Measurements from ENCODE around the gene MYH11. TPM values are rescaled to one million over a fixed set of nuclear protein-coding genes. Genes with fewer than 3 reads are reported as not detected.

The MYH11 gene
- polyA plus RNA-seq, 1 donor from 2014 or later = not detected

DNA sequence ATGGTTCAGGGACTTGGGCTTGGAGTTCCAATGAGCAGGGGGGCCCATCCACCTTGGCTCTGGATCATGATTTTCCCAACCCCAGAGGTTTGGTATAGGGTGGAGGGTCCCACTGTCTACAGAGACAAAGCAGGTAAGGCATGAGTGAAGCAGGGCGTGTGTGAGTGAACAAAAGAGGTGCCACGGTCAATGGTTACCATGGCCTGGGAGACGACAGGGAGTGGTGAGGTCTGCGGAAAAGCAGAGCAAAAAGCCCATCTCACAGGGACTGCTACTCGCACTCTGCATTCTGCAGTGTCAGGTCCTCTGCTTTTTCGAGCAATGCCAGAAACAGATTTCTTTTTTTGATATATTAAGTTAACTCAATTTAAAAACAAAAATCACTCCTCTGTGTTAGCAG is 24.6 kb downstream of the MYH11 start:
- Histone ChIP-seq H3K4me3 (ENCODE audit: low read length) (no peak overlapping the region), H3K9ac (ENCODE audit: low read length) (no peak overlapping the region), H3K79me2 (replicated peaks; ENCODE audit: insufficient read depth, low read length) (no peaks in the 10 kb centered on the region), H3K27me3 (ENCODE audit: insufficient read depth, low read depth, low read length) (no peaks in the 10 kb centered on the region), H3K9me2 (ENCODE audit: insufficient read depth, low read length) (no peaks in the 10 kb centered on the region), H3K4me2 (ENCODE audit: low read length) (no peak overlapping the region), H4K20me1 (ENCODE audit: insufficient read depth) (no peaks in the 10 kb centered on the region), H3F3A (ENCODE audit: insufficient read depth, low read length, poor library complexity, severe bottlenecking) (no peaks in the 10 kb centered on the region), H3K27ac (ENCODE audit: low read length) (no peak overlapping the region), H3K9me3 (ENCODE audit: low read length) (no peaks in the 10 kb centered on the region), H3K36me3 (ENCODE audit: insufficient read depth, low read length) (no peaks in the 10 kb centered on the region), H2AFZ (ENCODE audit: low read depth, low read length) (no peak overlapping the region)
- TF ChIP-seq CTCF (IDR thresholded peaks at IDR 0.05; ENCODE audit: poor library complexity, severe bottlenecking) = no peak

GRCh38 chr16:15830832-15831451 is 25.9 kb downstream of the MYH11 start:
- H4K20me1 ChIP-seq (ENCODE audit: insufficient read depth) = no peaks in the 10 kb centered on the region
- no peak overlapping the region for H3K9ac ChIP-seq (ENCODE audit: low read length)
- H3K4me3 ChIP-seq (ENCODE audit: low read length) = no peak overlapping the region
- no peaks in the 10 kb centered on the region for H3K27me3 ChIP-seq (ENCODE audit: insufficient read depth, low read depth, low read length)
- no peak for TF ChIP-seq POLR2AphosphoS5 (IDR thresholded peaks at IDR 0.05)
- TF ChIP-seq, protein P1, sequence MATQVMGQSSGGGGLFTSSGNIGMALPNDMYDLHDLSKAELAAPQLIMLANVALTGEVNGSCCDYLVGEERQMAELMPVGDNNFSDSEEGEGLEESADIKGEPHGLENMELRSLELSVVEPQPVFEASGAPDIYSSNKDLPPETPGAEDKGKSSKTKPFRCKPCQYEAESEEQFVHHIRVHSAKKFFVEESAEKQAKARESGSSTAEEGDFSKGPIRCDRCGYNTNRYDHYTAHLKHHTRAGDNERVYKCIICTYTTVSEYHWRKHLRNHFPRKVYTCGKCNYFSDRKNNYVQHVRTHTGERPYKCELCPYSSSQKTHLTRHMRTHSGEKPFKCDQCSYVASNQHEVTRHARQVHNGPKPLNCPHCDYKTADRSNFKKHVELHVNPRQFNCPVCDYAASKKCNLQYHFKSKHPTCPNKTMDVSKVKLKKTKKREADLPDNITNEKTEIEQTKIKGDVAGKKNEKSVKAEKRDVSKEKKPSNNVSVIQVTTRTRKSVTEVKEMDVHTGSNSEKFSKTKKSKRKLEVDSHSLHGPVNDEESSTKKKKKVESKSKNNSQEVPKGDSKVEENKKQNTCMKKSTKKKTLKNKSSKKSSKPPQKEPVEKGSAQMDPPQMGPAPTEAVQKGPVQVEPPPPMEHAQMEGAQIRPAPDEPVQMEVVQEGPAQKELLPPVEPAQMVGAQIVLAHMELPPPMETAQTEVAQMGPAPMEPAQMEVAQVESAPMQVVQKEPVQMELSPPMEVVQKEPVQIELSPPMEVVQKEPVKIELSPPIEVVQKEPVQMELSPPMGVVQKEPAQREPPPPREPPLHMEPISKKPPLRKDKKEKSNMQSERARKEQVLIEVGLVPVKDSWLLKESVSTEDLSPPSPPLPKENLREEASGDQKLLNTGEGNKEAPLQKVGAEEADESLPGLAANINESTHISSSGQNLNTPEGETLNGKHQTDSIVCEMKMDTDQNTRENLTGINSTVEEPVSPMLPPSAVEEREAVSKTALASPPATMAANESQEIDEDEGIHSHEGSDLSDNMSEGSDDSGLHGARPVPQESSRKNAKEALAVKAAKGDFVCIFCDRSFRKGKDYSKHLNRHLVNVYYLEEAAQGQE (IDR thresholded peaks at IDR 0.05; ENCODE audit: borderline replicate concordance) = no peak
- no peak for TF ChIP-seq EZH2 (IDR thresholded peaks at IDR 0.05; ENCODE audit: borderline replicate concordance, insufficient read depth, low read length, poor library complexity, severe bottlenecking)
- H3F3A ChIP-seq (ENCODE audit: insufficient read depth, low read length, poor library complexity, severe bottlenecking) = no peaks in the 10 kb centered on the region
- H3K9me2 ChIP-seq (ENCODE audit: insufficient read depth, low read length) = no peaks in the 10 kb centered on the region
- H2AFZ ChIP-seq (ENCODE audit: low read depth, low read length) = no peak overlapping the region
- H3K79me2 ChIP-seq (replicated peaks; ENCODE audit: insufficient read depth, low read length) = no peaks in the 10 kb centered on the region
- no peak overlapping the region for H3K4me2 ChIP-seq (ENCODE audit: low read length)
- no peaks in the 10 kb centered on the region for H3K36me3 ChIP-seq (ENCODE audit: insufficient read depth, low read length)
- no peak overlapping the region for H3K27ac ChIP-seq (ENCODE audit: low read length)
- no peaks in the 10 kb centered on the region for H3K9me3 ChIP-seq (ENCODE audit: low read length)

- Histone ChIP-seq H2AFZ (ENCODE audit: low read depth, low read length) (no peak overlapping the region), H3K27ac (ENCODE audit: low read length) (no peak overlapping the region), H4K20me1 (ENCODE audit: insufficient read depth) (no peaks in the 10 kb centered on the region), H3K4me3 (ENCODE audit: low read length) (no peak overlapping the region), H3K79me2 (replicated peaks; ENCODE audit: insufficient read depth, low read length) (no peaks in the 10 kb centered on the region), H3K9ac (ENCODE audit: low read length) (no peak overlapping the region), H3K9me2 (ENCODE audit: insufficient read depth, low read length) (no peaks in the 10 kb centered on the region), H3K9me3 (ENCODE audit: low read length) (no peaks in the 10 kb centered on the region), H3K27me3 (ENCODE audit: insufficient read depth, low read depth, low read length) (no peaks in the 10 kb centered on the region), H3K36me3 (ENCODE audit: insufficient read depth, low read length) (no peaks in the 10 kb centered on the region), H3K4me2 (ENCODE audit: low read length) (no peak overlapping the region), H3F3A (ENCODE audit: insufficient read depth, low read length, poor library complexity, severe bottlenecking) (no peaks in the 10 kb centered on the region)
- no peak for TF ChIP-seq CTCF (IDR thresholded peaks at IDR 0.05; ENCODE audit: poor library complexity, severe bottlenecking)
- TF ChIP-seq EP300 (conservative IDR thresholded peaks at IDR 0.05; ENCODE audit: poor library complexity, severe bottlenecking) = no peak
- TF ChIP-seq RAD21 (conservative IDR thresholded peaks at IDR 0.05) = no peak
- no peak for TF ChIP-seq SMC3 (conservative IDR thresholded peaks at IDR 0.05; ENCODE audit: poor library complexity)
- TF ChIP-seq POLR2AphosphoS5 (IDR thresholded peaks at IDR 0.05) = no peak
- TF ChIP-seq MXI1 (conservative IDR thresholded peaks at IDR 0.05; ENCODE audit: poor library complexity, severe bottlenecking) = no peak
- no peak for TF ChIP-seq TAF1 (IDR thresholded peaks at IDR 0.05; ENCODE audit: low read depth)
- TF ChIP-seq, protein P1 (IDR thresholded peaks at IDR 0.05; ENCODE audit: borderline replicate concordance) = no peak
- TF ChIP-seq EZH2 (IDR thresholded peaks at IDR 0.05; ENCODE audit: borderline replicate concordance, insufficient read depth, low read length, poor library complexity, severe bottlenecking) = no peak
Observed at GRCh38 chr16:15829460-15829859, 27.4 kb downstream of the MYH11 start.

Measured in neural cell (in vitro differentiated cells).